ENCODE results near the gene ZNF335. TPM values are rescaled to one million over a fixed set of nuclear protein-coding genes. Genes with fewer than 3 reads are reported as not detected.

ZNF335 gene
- total and polyA plus RNA-seq, 11 donors = 5.6 to 14.9 (median 7.5) TPM

DNA sequence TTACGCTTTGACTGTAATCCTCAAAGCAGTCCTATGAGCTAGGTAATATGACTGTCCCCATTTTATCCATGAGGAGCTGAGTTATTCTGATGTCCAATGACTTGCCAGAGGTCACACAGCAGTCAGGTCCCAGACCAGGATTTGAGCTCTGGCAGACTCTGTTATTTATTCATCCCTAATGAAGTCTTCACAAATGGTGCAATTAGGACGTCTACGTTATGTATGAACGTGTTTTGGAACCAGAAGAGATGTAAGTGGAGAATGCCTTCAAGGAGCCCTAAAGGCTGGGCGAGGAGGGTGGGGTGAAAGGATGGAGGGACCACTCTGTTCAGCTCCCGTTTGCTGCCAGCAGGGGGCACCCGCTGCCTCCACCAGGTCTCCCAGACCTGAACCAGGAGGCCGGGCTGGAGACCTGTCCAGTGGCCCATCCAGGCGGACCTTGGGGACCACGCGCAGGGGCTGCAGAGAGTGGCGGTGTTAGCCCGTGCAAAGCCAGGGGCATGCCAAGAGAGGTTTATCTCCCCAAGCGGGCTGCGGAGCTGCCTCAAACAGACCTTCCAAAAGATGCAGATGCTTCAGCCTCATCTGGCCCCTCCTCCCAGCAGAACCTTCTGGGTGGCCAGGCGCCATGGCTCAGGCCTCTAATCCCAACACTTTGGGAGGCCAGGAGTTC lies 15.2 kb upstream of the ZNF335 start:
- 8 to 11% (median 9%) methylated on average over 13 to 16 of the region's 16 CpGs for WGBS, 4 donors
- intact Hi-C loops (cut with DNase I) = loop anchor here in 1 of 10 donors (1.0 kb wide), 1 partner anchor 27 kb away; no protein-coding TSS in a partner anchor
- no peak overlapping the region for H3K27ac ChIP-seq
- TF ChIP-seq, protein P1, sequence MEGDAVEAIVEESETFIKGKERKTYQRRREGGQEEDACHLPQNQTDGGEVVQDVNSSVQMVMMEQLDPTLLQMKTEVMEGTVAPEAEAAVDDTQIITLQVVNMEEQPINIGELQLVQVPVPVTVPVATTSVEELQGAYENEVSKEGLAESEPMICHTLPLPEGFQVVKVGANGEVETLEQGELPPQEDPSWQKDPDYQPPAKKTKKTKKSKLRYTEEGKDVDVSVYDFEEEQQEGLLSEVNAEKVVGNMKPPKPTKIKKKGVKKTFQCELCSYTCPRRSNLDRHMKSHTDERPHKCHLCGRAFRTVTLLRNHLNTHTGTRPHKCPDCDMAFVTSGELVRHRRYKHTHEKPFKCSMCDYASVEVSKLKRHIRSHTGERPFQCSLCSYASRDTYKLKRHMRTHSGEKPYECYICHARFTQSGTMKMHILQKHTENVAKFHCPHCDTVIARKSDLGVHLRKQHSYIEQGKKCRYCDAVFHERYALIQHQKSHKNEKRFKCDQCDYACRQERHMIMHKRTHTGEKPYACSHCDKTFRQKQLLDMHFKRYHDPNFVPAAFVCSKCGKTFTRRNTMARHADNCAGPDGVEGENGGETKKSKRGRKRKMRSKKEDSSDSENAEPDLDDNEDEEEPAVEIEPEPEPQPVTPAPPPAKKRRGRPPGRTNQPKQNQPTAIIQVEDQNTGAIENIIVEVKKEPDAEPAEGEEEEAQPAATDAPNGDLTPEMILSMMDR (IDR thresholded peaks at IDR 0.05) = peak; percentile 52 to 84 (median 74)
- no peak for TF ChIP-seq POLR2A (IDR thresholded peaks at IDR 0.05)
- peaks cover 0 to 57% (median 4%) of the 10 kb centered on the region in 9 donors for H3K27me3 ChIP-seq
- peaks cover 0 to 6% (median 0%) of the 10 kb centered on the region in 12 donors for H3K4me1 ChIP-seq
- no peaks in the 10 kb centered on the region for H3K9me3 ChIP-seq
- ATAC-seq (peak in 3 of 4 donors; percentile 83 to 85 (median 84)), DNase-seq (peak; percentile 54 to 88 (median 73))
- no peak overlapping the region for H3K4me3 ChIP-seq
- no peaks in the 10 kb centered on the region for H3K36me3 ChIP-seq

DNA sequence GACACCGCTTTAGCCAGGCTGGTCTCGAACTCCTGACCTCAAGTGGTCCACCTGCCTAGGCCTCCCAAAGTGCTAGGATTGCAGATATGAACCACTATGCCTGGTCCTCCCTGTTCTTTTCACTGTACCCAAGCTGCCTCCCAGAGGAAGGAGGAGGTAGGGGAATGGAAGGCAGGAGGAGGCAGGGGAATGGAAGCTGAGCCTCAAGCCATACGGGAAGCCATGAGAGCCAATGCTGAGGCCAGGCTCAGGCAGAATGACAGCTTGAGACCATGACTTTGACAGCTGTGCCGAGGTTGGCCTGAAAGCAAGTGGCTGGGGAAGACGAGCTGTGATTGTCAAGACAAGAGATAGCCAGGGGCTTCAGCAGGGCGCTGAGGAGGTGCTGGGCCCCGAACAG lies 13.6 kb upstream of the ZNF335 start:
- no peaks in the 10 kb centered on the region for H3K9me3 ChIP-seq
- TF ChIP-seq, protein P1 (IDR thresholded peaks at IDR 0.05) = no peak
- no peak for TF ChIP-seq POLR2A (IDR thresholded peaks at IDR 0.05)
- H3K27ac ChIP-seq = no peak overlapping the region
- H3K4me1 ChIP-seq = peaks cover 0 to 6% (median 0%) of the 10 kb centered on the region in 12 donors
- DNase-seq = no peak
- no peak for ATAC-seq
- WGBS, 4 donors = 58 to 66% (median 61%) methylated on average over 7 of the region's 7 CpGs
- peaks cover 0 to 52% (median 3%) of the 10 kb centered on the region in 9 donors for H3K27me3 ChIP-seq
- no peaks in the 10 kb centered on the region for H3K36me3 ChIP-seq
- intact Hi-C loops (cut with DNase I) = no loop called here
- no peak overlapping the region for H3K4me3 ChIP-seq

DNA sequence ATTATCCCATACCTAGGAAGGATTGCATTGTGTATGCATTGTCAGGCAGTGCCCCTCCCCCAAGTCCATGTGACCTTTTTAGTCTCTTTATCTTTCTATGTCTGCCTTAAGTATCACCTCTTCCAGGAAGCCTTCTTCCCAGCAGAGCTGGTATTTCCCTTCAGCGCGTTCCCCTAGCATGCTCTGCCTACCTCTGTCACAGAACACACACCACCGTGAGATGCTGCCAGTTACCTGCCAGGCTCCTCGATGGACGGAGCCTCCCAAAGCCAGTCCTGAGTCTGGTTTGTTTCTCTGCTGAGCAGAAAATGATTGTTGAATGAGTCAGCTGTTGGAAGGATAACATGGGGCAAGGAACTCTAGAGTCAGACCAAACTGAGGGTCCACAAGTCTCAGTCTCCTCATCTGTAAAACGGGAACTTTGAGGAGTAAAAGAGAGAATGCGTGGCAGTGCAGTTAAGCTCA lies 11.3 kb upstream of the ZNF335 start:
- Histone ChIP-seq H3K9me3 (no peaks in the 10 kb centered on the region), H3K36me3 (no peaks in the 10 kb centered on the region), H3K27ac (no peak overlapping the region), H3K4me1 (peaks cover 0 to 6% (median 0%) of the 10 kb centered on the region in 12 donors), H3K4me3 (no peak overlapping the region), H3K27me3 (peaks cover 0 to 30% (median 0%) of the 10 kb centered on the region in 9 donors)
- no peak for ATAC-seq
- WGBS, 4 donors = 58 to 69% (median 65%) methylated on average over 7 of the region's 7 CpGs
- no peak for TF ChIP-seq POLR2A (IDR thresholded peaks at IDR 0.05)
- TF ChIP-seq, protein P1 (IDR thresholded peaks at IDR 0.05) = no peak
- intact Hi-C loops (cut with DNase I) = no loop called here
- DNase-seq = no peak

DNA sequence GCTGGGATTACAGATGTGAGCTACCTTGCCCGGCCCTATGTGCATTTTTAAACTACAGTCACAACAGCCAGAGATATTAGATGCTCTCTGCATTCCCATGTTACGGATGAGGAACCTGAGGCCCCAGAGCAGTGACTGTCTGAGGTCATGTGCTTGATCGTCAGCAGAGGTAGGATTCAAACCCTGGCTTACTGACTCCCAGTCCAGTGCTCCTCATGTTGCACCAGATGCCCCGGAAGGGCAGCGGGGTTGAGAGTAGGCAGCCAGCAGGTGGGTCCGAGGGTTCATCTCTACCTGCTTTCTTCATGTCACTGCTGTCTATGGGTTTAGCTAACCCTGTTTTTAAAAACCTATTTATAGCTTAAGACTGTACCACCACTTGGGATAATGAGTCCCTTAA lies 9.3 kb upstream of the ZNF335 start:
- Histone ChIP-seq H3K27ac (no peak overlapping the region), H3K27me3 (peaks cover 0 to 24% (median 0%) of the 10 kb centered on the region in 9 donors), H3K36me3 (no peaks in the 10 kb centered on the region), H3K4me1 (no peaks in the 10 kb centered on the region), H3K4me3 (no peak overlapping the region), H3K9me3 (no peaks in the 10 kb centered on the region)
- WGBS, 4 donors = 87 to 91% (median 89%) methylated on average over 6 of the region's 6 CpGs
- TF ChIP-seq, protein P1 (IDR thresholded peaks at IDR 0.05) = no peak
- no peak for TF ChIP-seq POLR2A (IDR thresholded peaks at IDR 0.05)
- no peak for DNase-seq
- intact Hi-C loops (cut with DNase I) = no loop called here
- ATAC-seq = no peak
